AG04449 (cell line): ENCODE measurements around the gene PKHD1.

Experiments
- CTCF ChIA-PET: fragments of 350-600 bp; formaldehyde crosslinking; extraction: SDS; loops from one replicate; lab custom pipeline; 2021; ENCODE audit warnings: antibody characterized with exemption; lab: Yijun Ruan, JAX
- POLR2A ChIA-PET: fragments of 400-600, 350-600 bp; formaldehyde crosslinking; extraction: SDS; loops from one replicate; lab custom pipeline; 2020; ENCODE audit warnings: antibody characterized with exemption, inconsistent platforms; lab: Yijun Ruan, JAX
- DNase-seq: peaks from one replicate; pipeline ENCODE4 v3.0.0-alpha.2; 2010; ENCODE audit warnings: low read depth, low spot score
- H3K4me3 ChIP-seq: 2 replicates; pipeline ENCODE4 v1.5.1; 2011; ENCODE audit warnings: low read depth, mild to moderate bottlenecking, control low read depth, low read length
- TF ChIP-seq, protein P1 (sequence below): IDR thresholded peaks from one replicate; pipeline ENCODE4 v1.5.1; 2011; ENCODE audit warnings: mild to moderate bottlenecking, moderate library complexity, low read length, control low read depth, inconsistent platforms; ENCODE audit not compliant: insufficient read depth; ENCODE audit errors: missing control alignments

Gene PKHD1

DNA sequence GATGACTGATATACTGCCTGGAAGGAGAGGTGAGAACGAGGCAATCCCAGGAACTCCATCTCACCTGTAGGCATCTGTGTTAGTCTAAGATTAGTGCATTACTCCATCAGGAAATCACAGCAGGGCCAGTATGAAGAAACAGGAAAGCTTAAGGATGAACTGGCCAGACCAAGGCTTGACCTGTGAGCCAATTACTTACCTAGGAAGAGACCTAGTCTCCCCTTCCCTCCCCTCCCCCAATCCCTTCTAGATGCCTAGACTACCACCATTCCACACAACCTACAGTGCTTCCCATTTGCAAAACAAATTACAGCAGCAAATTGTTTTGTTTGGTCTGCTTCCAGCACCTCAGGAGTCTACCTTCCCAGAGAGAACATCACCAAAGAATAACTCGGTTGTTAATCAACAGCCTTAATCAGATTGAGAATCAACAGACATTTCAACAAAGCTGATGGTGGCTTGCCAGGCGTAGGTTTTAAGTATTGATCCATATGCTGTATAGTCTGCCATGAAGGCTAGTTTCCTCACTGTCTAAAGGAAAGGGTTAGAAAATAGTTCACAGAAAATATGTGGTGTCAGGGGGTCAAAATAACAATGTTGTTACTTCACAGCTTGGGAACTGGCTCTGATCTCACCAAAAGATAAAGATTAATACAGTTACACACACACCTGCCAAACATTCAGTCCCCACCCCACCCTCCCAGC, 10.1 kb downstream of the PKHD1 start:
- H3K4me3 ChIP-seq = no peak overlapping the region
- ChIA-PET CTCF (no interaction called here), POLR2A (no interaction called here)
- TF ChIP-seq, protein P1, sequence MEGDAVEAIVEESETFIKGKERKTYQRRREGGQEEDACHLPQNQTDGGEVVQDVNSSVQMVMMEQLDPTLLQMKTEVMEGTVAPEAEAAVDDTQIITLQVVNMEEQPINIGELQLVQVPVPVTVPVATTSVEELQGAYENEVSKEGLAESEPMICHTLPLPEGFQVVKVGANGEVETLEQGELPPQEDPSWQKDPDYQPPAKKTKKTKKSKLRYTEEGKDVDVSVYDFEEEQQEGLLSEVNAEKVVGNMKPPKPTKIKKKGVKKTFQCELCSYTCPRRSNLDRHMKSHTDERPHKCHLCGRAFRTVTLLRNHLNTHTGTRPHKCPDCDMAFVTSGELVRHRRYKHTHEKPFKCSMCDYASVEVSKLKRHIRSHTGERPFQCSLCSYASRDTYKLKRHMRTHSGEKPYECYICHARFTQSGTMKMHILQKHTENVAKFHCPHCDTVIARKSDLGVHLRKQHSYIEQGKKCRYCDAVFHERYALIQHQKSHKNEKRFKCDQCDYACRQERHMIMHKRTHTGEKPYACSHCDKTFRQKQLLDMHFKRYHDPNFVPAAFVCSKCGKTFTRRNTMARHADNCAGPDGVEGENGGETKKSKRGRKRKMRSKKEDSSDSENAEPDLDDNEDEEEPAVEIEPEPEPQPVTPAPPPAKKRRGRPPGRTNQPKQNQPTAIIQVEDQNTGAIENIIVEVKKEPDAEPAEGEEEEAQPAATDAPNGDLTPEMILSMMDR = no peak
- DNase-seq = no peak

DNA sequence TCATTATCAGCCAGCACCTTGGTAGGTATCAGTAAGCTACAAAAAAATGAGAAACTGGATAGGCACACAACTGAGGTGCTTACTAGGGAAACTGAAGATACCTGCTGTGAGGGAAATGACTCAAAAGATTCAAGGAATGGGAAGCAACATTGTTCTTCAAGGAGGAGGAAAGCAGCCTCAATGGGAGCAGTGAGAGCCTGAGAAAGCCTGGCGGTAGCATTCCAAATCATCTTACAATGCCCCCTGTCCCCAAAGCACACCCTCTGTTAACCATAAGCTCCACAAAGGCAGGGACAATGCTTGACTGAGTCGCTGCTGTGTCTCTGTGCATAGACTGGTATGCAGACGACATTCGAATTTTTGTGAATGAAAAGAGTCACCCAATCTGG, 10.6 kb downstream of the PKHD1 start:
- TF ChIP-seq, protein P1 = no peak
- no peak for DNase-seq
- ChIA-PET CTCF (no interaction called here), POLR2A (no interaction called here)
- H3K4me3 ChIP-seq = no peak overlapping the region

DNA sequence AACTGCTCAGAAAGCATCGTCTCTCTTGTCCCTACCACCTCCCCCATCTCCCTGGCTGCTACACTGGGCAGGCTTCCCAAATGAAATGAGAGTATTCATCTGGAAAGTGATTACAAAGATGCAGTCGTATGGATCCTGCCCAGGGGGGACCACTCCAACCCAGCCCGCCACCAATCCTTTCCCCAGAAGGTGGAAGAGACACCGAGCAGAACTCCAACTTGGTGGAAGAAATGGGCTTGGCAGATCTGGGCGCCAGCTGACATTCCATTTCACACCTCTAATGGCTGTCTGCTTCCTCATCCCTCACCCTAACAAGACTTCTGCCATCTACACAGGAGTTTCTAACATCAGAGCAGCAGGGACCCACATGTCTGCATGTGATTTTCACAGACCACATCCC, 12.7 kb downstream of the PKHD1 start:
- TF ChIP-seq, protein P1 = no peak
- ChIA-PET POLR2A (no interaction called here), CTCF (interaction anchor here (1.2 kb wide), 1 partner anchor 25 kb away, joined by 4 read pairs; no protein-coding TSS in a partner anchor)
- DNase-seq = no peak
- no peak overlapping the region for H3K4me3 ChIP-seq

DNA sequence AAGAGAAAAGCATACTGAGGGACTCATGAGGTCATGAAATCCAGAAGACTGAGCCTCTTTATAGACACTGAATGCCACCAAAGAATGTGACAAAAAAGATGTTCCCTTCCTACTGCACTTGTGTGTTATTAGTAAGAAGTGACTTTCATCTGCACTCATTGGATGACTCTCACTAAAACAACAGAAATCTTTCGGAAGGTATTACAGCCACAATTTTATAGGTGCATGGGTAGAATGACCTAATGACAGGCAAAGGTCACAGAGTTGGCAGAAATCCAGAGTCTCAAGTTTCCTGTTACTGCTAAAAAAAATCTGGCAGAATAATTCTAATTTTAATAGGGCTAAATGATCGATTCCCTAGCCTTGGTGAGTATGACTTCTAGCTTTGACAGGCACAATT, 13.3 kb downstream of the PKHD1 start:
- no peak overlapping the region for H3K4me3 ChIP-seq
- POLR2A ChIA-PET = no interaction called here
- TF ChIP-seq, protein P1 = no peak
- CTCF ChIA-PET = interaction anchor here (1.8 kb wide), 1 partner anchor 25 kb away, joined by 9 read pairs; no protein-coding TSS in a partner anchor
- DNase-seq = no peak

DNA sequence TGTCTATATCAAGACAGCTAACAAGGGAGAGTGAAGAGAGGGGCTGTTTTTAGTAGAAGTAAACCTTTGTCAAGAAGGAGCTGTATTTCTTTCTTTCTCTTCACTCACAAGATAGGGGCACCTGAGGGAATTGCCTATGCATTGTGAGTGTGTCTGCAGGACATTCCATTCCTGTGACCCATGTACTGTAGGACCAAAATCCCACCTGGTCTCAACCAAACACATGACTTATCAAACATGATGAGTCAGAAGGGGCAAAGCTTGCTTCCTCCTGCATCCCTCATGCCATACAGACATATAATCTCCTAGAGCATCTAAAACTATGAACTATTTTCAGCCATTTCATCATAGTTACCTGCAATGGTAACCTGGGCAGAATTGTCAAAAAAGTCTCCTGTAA, 21.8 kb downstream of the PKHD1 start:
- TF ChIP-seq, protein P1 = no peak
- no peak overlapping the region for H3K4me3 ChIP-seq
- no peak for DNase-seq
- CTCF ChIA-PET = no interaction called here
- POLR2A ChIA-PET = no interaction called here

DNA sequence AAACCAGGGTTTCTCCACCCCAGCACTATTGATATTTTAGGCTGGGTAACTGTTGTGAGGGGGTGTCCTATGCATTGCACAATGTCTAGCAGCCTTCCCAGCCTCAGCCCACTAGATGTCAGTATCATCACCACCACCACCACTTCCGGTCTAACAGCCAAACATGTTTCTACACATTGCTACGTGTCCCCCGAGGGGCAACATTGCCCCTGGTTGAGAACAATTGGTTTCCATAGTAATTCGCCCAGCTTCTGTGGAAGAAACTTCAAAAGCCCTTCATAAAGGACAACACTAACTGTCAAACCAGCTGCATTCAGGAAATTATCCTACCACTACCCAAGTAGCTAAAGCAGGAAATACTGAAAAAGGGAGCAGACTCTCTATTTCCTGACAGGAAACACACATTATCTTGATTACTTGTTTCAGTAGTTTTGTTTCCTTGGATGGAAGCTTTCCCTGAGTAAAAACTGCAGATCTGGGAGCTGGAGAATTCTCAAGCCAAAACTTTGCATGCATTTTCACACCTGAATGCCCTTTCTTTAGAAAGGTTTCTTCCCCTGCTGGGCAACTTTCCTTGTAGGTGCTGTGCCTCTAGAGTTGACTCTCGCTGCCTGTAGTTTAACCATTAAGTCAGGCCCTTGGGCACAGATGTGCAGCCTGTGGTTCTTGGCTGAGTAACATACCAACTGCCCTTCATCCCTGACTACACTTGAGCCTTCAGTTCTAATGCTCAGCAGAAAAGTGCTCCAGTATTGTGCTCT, 23.6 kb downstream of the PKHD1 start:
- H3K4me3 ChIP-seq = no peak overlapping the region
- POLR2A ChIA-PET = no interaction called here
- TF ChIP-seq, protein P1 = peak; percentile 49
- CTCF ChIA-PET = interaction anchor here (1.6 to 2.1 kb wide), 3 partner anchors 10 to 200 kb away, joined by 4 to 9 read pairs (median 8); no protein-coding TSS in a partner anchor
- DNase-seq = no peak
